Stimulated activated CD8-positive, alpha-beta memory T cell treated with anti-CD3 and anti-CD28 coated beads, Interleukin-7, amount 100 ng/mL, for 24 hours (primary cell): ENCODE measurements around the gene INSIG2.

Experiments used
- DNase-seq: peaks from one replicate; pipeline ENCODE4 v3.0.0-alpha.2; 2020; ENCODE audit warnings: low read depth

INSIG2 gene

DNA sequence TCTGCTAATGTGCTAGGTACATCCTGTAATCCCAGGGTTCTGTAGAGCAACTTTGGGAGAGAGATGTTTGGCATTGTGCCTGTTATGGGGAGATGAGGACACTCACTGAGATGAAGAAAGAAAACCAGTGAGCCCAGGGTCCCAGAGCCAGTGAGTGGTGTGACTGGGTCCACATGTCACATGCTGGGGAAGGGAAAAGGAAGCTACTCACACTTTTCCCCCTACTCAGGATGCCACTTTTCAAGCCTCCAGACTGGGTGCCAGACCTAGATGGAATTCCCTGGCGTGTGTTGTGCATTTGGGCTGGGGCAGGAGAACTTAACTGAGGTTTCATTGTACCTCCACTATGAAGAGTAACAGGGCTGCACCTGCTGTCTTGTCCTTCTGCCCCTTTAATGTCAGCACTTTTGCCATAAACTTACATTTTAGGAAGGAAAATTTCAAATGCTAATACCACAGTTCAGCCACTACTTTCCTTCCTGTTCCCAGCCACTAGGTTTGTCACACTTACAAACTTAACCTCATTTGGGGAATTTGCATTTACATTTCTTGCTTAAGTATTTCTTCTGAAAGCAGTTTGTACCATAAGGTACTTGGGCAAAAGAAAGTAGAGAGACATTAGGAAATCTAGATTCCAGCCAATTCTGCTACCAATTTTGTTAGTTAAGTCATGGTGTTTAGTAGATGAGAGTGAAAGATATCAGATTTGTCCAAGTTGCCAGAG is 10.2 kb downstream of the INSIG2 start:
- no peak for DNase-seq

DNA sequence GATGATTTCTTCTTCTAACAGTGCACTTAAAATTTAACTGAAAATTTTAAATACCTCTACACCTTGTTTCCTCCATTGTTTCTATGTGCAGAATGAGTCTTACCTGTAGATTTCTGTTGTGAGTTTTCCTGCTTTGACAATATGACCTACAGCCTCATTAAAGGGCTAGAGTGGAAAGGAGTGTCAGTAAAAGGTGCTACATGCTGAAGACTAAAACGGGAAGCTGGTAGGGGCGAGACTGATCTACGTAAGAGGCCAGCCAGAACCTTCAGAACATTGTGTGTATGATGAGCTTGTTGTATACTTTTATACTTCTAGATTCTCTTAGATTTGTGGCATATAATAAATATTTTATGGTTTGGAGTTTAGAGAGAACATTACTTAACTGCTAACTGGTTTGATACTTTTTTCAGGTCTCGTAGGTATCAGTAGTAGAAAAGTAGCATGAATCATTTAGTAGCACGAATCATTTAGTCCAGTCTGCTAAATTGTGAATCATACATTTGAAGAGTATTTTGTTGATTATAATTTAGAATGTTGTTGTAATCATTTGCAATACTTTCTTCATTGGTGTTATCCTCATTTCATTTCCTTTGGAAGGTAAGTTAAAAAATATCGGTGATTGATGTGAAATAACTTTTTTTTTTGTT is 14.3 kb downstream of the INSIG2 start:
- no peak for DNase-seq

DNA sequence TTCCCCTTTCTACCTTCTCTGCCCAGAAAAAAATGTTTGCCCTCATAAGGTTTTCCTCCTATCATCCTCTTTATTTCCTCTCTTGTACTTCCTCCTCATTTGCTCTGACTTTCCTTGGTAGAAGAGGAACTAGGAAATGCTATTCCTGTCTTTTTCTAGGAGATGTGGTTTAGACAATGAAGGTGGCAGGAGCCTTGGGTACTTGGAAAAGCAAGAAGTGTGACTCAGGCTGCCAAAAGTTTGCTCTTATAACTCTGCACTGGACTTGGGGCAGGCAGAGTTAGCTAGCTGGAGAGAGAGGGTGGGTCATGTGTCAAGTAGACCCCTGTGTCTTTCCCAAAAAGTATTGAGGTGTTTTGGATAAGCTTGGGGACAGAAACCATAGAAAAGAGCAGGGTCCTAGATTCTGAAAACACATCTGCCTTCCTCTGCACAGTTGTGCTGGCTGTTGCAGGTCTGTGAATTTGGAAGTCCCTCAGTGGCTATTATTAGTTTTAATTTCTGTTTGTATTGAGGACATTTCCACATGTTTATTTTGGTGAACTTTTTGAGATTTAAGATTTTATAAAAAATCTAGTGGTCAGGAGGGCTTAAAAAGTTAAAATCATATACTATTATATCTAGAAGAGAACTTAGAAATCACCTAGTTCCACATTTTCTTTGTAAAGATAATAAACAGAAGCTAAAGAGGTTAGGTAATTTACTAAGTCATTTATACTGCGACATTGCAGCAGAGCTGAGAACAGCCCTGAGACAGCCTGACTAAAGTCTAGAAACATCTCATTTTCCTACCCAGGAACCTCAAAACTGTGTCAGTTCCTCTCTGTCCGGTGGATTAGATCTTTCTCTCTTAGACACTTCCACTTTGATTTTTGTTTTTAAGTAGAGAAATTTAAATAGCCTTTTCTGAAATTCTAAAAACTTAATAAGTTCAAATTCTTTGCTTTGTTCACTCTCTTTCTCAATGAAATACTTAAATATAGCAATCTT is 16.0 kb downstream of the INSIG2 start:
- no peak for DNase-seq

DNA sequence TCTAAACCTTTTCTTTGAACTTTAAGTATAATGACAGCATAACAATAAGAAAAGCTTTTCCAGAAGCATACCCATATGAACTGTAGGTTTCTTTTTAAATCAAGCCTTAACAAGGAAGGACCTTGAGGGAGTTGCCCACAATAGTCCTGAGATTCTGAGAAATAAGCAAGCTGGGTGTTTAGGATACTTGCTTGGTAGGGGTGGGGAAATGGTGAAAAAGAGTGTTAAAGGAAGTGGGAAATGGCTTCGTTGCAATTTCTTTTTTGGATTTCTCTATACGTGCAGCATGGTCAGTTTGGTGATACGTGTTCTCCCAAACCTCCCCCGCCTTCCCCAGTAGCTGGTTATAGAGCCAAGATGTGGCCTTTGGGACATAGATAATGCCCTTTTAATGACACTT is 17.2 kb downstream of the INSIG2 start:
- no peak for DNase-seq

DNA sequence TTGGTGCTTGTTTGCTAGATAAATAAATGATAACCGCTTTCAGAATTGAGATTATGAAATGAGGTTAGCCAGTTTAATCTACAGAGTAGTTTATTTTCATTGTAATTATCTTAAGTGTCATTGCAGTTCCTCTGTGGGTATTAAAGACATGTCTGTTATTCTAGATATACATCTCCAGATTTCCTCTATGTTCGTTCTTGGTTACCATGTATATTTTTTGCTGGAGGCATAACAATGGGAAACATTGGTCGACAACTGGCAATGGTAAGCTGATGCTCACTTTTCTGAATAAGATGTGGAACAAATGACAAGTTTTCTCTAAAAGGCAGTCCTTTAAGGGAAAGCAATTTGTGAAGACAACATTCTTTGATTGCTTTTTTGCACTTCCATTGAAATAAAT is 18.7 kb downstream of the INSIG2 start:
- DNase-seq = no peak

DNA sequence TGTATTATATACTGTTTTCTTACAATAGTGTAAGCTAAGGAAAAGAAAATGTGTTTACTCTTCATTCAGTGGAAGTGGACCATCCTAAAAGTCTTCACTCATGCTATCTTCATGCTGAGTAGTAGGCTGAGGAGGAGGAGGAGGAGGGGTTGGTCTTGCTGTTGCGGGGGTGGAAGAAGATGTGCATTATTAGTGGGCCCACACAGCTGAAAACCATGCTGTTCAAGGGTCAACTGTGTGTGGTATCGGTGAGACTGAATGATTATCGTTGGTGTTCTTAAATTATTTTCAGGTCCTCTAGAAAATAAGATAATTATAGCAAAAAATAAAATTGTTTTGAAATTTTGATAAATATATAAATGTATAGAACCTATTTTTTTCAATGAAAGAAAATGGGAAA is 22.0 kb downstream of the INSIG2 start:
- no peak for DNase-seq

DNA sequence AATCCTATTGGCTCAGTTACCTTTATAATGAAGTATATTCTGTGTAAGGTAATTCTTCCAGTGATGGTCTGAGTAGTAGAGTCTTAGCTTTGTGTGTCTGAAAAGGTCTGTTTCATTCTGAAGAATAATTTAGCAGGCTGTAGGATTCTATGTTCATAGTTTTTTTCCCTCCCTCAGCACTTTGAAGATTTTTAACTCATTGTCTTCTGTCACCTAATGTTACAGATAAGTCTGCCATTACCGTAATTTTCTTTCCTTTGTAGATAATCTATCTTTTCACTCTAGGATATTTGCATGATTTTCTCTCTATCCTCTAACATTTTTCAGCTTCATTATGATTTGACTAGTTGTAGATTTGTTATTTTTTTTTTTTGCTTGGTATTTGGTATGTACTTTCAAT is 22.7 kb downstream of the INSIG2 start:
- no peak for DNase-seq

DNA sequence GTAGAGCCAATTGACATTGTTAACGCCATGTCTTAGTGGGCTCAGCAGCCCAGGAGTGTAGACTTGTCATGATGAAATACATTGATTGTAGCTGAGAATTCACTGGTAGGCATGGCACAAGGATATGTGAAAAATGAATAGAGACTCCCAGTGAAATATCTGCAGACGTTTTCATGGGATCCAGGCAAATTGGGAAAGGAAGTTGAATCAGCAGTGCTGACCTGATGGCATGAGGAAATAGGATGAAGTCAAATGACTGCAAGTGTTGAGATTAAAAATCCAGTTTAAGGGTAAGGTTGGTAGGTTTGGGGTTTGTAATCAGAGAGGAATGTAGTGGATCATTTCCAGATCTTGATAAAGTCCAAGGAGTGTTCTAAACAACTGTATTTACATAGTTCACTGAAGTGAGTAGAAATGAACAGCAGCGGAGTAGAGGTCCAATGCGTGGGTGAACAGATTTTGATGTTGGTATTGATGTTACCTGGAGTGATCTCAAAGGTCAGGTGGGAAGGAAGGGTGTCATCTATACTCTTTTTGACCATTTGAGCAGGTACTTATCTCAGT is 24.6 kb downstream of the INSIG2 start:
- no peak for DNase-seq

DNA sequence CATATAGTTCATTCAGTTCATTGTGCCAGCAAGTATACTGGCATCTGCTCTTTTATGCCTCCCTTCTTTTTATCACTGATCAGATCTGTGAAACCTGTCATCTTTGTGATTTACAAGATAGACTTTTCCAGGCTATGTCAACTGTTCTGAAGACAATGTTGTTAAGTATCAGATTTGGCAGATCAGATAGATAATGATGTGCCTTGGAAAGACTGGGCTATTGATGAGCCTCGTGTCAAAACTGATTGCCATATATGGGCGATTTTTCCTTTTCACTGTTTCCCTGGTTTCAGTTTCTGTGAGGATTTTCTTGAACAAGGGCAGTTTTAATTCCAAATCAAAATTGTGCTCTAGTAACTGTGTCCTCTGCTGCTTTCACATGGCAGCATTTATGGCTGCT is 26.6 kb downstream of the INSIG2 start:
- no peak for DNase-seq

DNA sequence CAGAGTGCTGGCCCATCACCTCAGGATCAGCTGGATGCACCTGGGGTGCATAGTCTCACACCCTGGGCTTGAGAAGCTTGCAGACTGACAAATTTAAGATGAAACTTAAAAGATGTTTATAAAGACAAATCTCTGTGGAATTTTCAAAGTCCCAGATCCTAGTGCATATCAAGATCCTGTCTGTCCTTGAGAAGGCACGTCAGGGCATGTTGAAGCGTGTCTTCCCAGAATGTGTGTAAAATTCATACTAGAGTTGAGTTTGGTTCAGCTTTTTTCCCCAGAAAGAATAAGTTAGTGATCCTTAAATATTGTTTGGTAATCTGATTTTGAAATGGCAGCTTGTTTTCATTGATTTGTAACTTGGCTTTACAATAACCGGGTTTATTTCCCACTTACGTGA is 27.5 kb downstream of the INSIG2 start:
- no peak for DNase-seq

DNA sequence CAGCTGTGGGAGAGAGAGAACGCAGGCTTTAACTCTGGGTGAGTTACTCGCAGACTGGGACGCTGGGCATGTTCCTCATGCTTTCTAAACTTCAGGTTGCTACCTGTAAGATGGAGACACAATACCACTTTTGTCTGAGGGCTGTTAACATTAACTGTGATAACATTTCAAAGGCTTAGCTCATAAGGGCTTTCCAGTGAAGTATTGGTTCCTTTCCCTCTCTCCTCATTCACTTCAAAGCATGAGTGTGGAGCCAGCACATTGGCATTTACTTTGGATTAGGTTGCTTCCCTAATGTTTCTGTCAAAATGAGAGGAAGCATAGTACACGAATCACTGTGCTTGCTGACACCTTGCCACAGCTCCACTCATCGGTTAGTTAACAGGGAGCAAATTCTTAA is 30.2 kb downstream of the INSIG2 start:
- DNase-seq = no peak

DNA sequence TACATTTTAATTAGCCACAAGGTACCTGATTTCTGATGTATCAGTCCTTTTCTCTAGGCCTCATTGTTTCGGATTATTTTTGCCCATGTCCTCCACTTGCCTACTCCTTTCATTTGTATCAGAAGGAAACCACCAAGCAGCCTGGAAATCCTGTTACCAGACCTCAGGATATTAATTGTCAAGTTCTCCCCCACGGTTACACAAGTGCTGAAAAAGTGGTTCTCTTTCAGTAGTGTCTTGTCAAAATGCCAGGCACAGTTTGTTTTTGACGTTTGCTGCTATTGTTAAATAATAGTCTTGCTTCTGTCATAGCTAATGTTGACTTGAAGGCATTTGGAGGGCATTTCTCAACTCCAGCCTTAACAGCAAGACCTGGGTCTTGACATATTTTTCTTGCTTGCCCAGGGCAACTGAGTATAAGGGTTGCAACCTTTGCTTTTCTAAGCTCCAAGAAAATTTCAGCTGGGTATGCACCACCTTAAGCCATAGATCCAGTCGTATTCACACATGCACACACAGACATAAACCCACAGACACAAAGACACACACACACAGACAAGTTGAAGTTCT is 31.0 kb downstream of the INSIG2 start:
- DNase-seq = no peak

DNA sequence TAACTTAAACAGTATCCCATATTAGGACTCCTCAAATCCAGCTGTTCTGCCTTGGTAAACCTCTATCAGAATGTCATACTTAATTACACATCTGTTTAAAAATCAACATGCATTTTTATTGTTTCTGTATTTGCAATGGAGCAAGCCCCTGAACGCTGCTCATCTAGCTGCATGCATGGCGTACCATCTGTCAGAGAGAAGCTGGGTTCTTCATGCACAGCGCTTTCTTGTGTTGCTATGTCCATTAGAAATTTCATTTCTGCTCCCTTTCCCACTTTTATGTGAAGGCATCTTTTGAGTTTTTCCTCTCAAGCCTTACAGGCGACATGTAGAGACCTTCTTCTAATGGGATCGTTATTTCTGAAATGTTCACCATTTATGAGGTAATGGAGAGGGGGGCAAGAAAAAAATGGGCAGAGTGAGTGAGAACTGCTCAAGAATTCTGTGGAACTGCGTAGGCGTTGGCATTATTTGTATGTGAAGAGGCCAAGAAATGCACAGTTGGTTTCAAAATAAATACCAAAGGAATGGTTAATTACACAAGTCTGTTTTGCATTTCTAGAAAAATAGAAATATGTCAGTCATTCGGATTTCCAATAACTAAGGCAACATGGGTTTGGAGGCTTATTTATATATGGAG is 31.6 kb downstream of the INSIG2 start:
- DNase-seq = no peak

DNA sequence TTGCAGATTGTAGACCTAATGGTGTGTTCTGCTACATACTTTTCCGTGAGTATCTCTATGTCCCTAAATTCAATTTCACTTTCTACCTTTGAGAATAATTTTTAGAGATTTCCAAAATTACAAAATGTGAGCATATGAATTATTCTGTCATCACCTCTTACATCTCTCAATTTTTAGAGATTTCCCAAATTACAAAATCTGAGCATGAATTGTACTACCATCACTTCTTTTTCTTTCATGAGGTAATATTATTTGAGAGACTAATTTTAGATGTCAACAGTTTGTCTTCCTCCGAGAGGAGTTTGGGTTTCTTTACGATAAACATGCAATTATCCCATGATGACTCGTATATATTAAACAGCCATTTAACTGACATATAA is 32.1 kb downstream of the INSIG2 start:
- no peak for DNase-seq

DNA sequence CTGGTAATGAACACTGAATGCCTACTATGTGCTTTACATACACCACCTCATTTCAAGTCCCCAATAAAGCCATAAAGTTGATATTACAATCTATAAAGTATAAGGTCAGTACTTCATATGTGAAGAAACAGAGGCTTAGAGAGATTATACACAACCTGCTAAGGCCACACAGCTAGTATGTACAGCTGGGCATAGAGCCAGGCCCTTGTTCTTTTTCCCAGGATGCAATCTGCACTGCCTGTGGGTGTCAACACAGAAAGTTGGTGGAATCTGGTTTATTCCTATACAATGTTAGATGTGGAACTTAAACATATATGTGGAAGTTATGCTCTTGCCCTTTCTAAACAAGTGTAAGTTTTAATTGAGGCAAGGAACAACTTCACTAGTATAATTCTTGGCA is 32.8 kb downstream of the INSIG2 start:
- DNase-seq = no peak

DNA sequence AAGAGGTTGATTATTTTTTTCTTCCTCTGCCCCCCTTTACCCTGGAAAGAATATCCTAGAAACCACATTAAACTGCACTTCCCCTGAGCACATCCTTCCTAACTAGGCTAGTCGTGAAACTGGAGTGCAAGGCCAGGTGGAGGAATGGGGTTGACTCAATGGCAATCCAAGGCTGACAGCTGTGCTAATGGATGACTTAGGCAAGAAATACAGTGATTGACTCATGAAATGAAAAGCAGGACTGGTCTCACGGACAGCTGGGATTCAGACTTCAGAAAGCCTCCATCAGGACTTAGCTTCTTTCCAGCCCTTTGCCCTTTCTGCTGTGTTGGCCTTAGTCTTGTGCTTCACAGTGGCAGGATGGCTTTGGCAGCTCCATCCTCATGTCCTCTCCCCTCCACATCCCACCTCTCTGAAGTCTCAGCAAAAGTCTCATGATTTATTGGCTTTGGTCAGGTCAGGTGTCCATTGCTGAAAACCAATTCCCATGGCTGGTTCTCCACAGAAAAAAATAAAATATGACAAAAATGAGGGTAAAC is 33.8 kb downstream of the INSIG2 start:
- DNase-seq = no peak

DNA sequence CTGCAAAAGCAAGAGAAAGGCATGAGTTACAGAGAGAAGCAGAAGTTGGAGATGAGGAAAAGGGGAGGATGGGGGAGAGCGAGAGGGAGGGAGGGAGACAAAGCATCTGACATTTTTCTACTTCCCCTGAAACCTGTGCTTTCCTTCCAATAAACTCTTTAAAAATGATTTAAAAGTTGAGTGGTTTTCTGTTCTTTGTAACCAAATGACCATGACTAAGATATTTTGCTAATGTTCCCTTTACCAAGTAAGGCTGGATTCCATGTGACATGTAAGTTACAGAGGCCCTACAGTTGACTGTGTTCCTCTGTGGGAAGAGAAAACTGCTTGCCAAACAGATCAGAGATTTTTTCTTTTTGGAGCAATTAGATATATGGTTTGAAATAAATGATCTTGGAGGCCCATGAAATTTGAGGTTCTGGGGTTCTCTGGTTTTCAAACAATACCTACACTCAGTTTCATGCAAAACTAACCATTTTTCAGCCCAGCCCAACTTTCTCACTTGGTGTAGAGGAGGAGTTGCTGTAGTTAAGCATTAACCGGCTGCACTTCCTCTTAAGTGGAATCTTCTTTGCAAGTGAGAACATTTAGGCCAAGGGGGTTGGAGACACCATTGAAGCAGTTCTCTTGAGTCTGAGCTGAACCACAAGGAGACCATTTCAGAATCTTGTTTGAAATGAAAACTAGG is 34.5 kb downstream of the INSIG2 start:
- no peak for DNase-seq

DNA sequence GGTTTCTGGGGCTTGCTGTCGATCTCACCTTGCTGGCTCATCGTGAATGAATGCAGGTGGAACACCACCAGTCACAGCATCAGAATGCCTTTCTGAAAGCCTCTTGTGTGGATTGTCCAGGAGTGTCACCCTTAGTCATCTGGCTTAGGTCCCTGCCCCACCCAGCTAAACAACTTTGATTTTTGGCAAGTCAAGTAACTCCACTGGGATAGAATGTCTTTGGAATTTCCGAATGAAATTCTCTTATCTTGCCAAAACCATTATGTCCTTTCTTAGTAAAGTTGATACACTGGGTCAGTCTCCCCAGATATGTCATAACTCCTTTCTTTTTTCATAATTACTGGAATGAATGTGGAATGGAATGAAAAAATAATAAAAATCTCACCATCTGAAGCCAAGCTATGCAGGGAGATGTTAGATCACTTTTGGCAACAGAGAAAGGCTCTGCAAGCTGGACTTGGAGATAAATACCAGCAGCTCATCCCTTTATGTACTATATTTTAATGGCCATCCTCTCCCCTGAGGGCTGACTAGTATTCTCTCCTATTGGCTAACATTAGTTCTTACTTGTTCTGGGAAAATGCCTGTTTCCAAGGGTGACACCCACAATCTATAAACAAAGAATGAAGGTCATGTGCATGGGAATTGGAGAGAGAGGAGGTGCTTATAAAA is 35.4 kb downstream of the INSIG2 start:
- no peak for DNase-seq

DNA sequence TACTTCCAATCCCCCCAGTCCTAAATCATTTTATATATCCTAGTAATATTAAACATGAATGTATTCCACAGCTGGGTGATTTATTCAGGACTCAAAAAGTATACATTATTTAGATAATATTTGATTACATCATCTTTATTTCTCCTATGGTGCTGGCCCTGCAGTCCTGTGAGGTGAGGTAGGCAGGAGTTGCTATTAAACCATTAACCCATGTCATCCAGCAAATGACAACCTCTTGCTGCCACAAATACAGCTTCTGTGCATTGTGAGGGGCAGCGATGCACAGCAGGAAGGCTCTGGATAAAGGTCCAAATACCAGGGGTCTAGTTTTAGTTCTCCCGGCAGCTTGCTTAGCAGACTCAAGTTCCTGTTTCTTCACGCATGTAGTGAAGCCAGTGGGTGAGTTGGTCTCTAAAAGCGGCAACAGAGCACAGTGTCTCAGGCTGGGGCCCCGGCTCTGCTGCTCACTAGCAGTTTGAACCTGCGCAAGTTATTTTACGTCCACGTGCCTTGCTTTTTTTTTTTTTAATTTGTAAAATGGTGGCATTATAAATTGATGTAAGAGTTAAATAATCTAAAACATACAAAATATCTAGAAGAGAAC is 36.1 kb downstream of the INSIG2 start:
- no peak for DNase-seq

DNA sequence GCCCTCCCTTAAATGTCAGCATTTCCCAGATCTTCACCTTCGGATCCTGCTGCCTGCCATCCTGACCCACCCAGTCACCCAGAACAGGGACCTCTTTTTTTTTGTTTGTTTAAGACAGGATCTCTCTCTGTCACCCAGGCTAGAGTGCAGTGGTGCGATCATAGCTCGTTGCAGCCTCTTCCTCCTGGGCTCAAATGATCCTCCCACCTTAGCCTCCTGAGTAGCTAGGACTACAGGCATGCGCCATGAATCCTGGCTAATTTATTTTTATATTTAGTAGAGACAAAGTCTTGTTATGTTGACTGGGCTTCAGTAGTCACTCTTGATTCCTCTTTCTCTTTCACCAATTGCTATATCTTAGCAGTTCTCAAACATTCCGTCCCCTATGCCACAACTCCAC is 39.0 kb downstream of the INSIG2 start:
- no peak for DNase-seq
